Superior temporal gyrus (tissue), 1 donor: ENCODE results near the gene LRRC28.

ENCODE experiments used
- DNase-seq: peaks from one replicate; pipeline ENCODE4 v3.0.0-alpha.2; 2016; ENCODE audit errors: extremely low spot score

Gene LRRC28

GRCh38 chr15:99343208-99343607, 91.9 kb downstream of the LRRC28 start:
- DNase-seq, result peak; percentile 17

GRCh38 chr15:99343881-99344551, 92.7 kb downstream of the LRRC28 start:
- DNase-seq, result peak; percentile 42

- no peak for DNase-seq
Measured at GRCh38 chr15:99344639-99345038, 93.4 kb downstream of the LRRC28 start.

- no peak for DNase-seq
Measured at GRCh38 chr15:99345242-99345641, 94.0 kb downstream of the LRRC28 start.

GRCh38 chr15:99345832-99346462, 94.7 kb downstream of the LRRC28 start:
- DNase-seq, result no peak

GRCh38 chr15:99347574-99347973, 96.3 kb downstream of the LRRC28 start:
- no peak for DNase-seq

- DNase-seq, result no peak
Measured at GRCh38 chr15:99348412-99348811, 97.1 kb downstream of the LRRC28 start.

- DNase-seq, result no peak
Measured at GRCh38 chr15:99350408-99350807, 99.1 kb downstream of the LRRC28 start.

GRCh38 chr15:99359769-99360168, 108.5 kb downstream of the LRRC28 start:
- no peak for DNase-seq

- peak; percentile 24 for DNase-seq
Measured at GRCh38 chr15:99361545-99362185, 110.4 kb downstream of the LRRC28 start.

- DNase-seq, result no peak
Measured at GRCh38 chr15:99365242-99365641, 114.0 kb downstream of the LRRC28 start.

- DNase-seq, result no peak
Measured at GRCh38 chr15:99366013-99366412, 114.7 kb downstream of the LRRC28 start.

GRCh38 chr15:99368743-99369142, 117.5 kb downstream of the LRRC28 start:
- DNase-seq, result no peak

GRCh38 chr15:99369196-99369595, 117.9 kb downstream of the LRRC28 start:
- no peak for DNase-seq

- DNase-seq, result peak; percentile 16
Measured at GRCh38 chr15:99371180-99372103, 120.2 kb downstream of the LRRC28 start.

GRCh38 chr15:99385005-99385669, 133.9 kb downstream of the LRRC28 start:
- DNase-seq, result no peak

GRCh38 chr15:99385865-99386264, 134.6 kb downstream of the LRRC28 start:
- no peak for DNase-seq

- no peak for DNase-seq
Measured at GRCh38 chr15:99386391-99386790, 135.1 kb downstream of the LRRC28 start.

- DNase-seq, result no peak
Measured at GRCh38 chr15:99387421-99388168, 136.3 kb downstream of the LRRC28 start.

GRCh38 chr15:99390667-99391066, 139.4 kb downstream of the LRRC28 start:
- no peak for DNase-seq

- DNase-seq, result no peak
Measured at GRCh38 chr15:99393641-99394040, 142.4 kb downstream of the LRRC28 start.
